Kidney tubule cell (primary cell): Measurements from ENCODE around the gene MYL12B.
A peak's percentile ranks its signal among the peaks of the same experiment; 100 is the strongest.
"Not testable (repeated sequence)": the region's sequence is repeated elsewhere in the genome, so short reads cannot be mapped to it uniquely, and the experiment has no call there.

Source experiments
- DNase-seq: peaks from one replicate; pipeline ENCODE4 v3.0.0-alpha.2; 2018; ENCODE audit warnings: low spot score

The MYL12B gene

DNA sequence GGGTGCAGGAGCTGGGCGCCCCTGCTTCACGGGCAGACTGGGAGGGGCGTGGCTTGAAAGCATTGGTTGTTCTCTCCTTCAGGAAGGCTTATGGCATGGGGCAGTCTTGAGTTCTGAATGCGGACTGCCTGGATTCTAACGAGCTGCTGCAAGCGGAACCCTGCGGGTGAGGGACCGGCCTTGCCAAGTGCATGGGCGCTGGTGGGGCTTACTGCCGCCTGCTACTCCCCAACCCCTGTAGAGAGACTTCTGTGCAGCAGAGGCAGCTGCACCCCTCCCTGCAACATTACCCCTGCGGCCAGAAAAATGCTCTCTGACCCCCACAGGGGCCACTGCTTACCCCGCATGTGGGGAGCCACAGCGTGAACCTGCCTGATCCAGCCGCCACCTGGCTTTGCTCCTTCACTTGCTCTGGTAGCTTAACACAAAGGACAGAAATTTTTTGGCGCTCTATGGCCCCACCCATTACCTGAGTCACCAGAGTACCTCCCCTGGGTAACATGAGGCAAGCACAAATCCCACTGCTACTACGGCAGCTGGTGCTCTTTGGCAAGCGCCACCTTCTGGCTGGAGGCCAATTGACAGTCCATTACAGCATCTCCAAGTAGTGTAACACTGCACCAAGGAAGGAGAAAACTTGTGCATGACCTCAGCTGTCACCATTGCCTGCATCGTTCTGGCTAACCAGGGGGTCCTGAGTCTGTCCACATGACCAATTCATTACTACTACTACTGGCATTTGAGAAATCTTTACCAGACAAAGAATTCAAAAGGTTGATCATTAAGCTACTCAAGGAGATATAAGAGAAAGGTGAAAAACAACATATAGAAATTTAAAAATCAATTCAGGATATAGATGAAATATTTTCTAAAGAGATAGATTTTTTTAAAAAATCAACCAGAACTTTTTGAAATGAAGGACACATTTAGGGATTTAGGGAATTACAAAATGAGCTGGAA lies 35.4 kb downstream of the MYL12B start:
- peak; percentile 99 for DNase-seq

DNA sequence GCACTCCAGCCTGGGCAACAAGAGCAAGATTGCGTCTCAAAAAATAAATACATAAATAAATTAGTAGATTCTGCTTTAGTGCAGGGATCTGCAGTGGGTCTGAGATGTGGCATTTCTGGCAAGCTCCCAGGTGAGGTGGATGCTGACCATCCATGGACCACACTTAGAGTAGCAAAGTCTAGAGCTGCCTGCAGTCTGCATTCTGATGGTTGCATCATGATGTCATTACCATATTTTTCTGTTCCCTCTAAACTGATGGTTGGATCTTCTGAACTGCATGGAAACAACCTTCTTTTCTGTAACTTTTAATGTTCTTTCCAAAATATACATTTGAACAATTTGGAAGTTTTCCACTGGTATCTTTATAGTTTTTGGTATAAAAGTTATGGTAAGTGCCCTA lies 42.9 kb downstream of the MYL12B start:
- no peak for DNase-seq

- peak; percentile 86 for DNase-seq
Observed at GRCh38 chr18:3305354-3305762, 43.4 kb downstream of the MYL12B start.

- no peak for DNase-seq
Observed at GRCh38 chr18:3305933-3306332, 44.0 kb downstream of the MYL12B start.

- DNase-seq = peak; percentile 35
Observed at GRCh38 chr18:3306391-3306790, 44.5 kb downstream of the MYL12B start.

GRCh38 chr18:3313685-3314084 lies 51.8 kb downstream of the MYL12B start:
- no peak for DNase-seq

- not testable (repeated sequence) for DNase-seq
Observed at GRCh38 chr18:3315344-3315743, 53.4 kb downstream of the MYL12B start.

DNA sequence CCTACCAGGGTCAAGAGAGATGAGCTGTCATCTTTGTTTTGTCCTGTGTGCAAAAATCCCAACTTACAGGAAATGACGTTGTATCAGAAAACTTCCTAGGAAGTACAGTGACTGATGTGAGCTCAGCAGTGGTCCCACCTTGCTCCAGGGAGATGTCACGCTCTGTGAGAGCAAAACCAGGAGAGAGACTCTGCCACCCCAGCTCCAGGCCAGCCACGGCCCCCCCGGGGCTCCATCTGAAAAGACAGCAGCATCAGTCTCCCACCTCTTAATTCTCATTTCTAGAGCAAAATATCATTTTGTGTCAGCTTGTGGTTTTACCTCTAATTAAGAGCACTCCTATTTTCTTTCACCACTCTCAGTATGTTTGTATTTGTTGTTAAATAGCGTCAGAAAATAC lies 57.5 kb downstream of the MYL12B start:
- DNase-seq = peak; percentile 12

DNA sequence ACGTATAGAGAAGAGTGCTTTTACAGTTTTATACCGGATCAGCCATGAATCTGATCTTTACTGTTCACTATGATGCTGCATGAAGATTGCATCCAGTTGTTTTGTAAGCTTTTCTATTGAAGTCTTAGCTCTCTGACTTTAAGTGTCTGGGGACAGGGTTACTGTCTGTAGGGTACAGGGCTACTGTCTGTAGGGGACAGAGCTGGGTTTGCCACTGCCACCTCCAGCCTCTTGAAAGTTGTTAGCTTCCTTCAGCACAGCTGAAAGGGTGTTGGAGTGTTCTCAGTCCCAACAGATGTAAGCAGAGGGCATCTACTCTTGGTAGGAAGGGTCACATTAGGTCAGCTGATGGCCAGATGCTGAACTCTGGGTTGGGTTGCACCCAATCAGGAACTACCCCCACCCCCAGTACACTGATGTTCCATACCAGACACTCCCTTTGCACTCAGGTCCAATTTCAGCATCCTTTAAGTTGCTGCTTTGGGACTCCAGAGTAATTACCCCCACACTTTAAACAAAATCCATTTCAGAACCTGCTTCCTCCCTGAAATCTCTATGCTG lies 58.0 kb downstream of the MYL12B start:
- no peak for DNase-seq

DNA sequence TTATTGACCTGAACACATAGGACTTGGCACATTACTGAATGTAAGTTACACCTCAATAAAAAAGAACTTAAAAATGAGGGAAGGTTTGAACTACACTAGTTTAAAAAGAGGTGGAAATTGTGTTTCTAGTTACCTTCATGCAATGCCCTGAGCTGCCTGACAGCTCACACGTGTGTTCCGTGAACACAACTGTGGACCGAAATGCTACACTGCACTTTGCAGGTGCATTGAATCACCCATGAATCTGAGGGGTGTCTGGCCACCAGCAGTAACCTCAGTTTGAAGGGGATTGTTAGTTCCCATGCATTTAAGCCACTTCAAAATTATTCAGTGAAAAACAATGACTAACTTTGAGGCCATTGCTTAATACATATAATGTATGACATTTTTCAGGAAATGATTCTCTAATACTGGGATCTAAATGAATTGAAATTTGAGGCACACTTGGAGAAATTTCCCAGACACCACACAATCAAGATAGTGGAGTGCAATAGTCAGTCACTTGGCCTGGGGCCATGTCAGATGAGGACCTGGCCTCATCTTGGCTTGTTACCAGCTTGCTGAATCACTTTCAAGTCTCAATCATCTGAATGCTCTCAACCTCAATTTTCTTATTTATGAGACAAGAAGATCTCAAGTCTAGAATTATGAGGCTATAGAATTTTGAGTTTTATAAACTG lies 59.3 kb downstream of the MYL12B start:
- peak; percentile 92 for DNase-seq

GRCh38 chr18:3323900-3324299 lies 62.0 kb downstream of the MYL12B start:
- DNase-seq = no peak
